HEK293 (cell line): ENCODE results near the gene FRAS1.

Experiments used
- CTCF ChIA-PET: fragments of 350-600 bp; formaldehyde crosslinking; extraction: SDS; loops from one replicate; lab custom pipeline; 2021; ENCODE audit warnings: antibody characterized with exemption; lab: Yijun Ruan, JAX
- POLR2A ChIA-PET: fragments of 300-600 bp; formaldehyde crosslinking; extraction: SDS; loops from one replicate; lab custom pipeline; 2020; ENCODE audit warnings: antibody characterized with exemption, inconsistent platforms; lab: Yijun Ruan, JAX
- H3K27ac ChIP-seq: fragments of 200-500 bp; sonication (Bioruptor generic); 2 replicates; pipeline ENCODE4 v1.5.1; 2014; ENCODE audit warnings: low read depth, low read length, control low read depth, inconsistent platforms; ENCODE audit errors: extremely low read depth
- H3K36me3 ChIP-seq, 2 experiments: fragments of 200-500 bp in 1 of 2; sonication (Bioruptor generic) in 1 of 2; 1 replicate in 1 of 2; 2 replicates in 1 of 2; pipeline ENCODE4 v1.5.1; 2014 to 2017; ENCODE audit warnings: inconsistent platforms in 2 of 2, low read length in 2 of 2; ENCODE audit not compliant: control insufficient read depth in 2 of 2, insufficient read depth in 1 of 2
- H3K4me1 ChIP-seq: fragments of 200-500 bp; sonication (Bioruptor generic); 2 replicates; pipeline ENCODE4 v1.5.1; 2014; ENCODE audit warnings: mild to moderate bottlenecking, low read length, inconsistent platforms; ENCODE audit not compliant: control insufficient read depth, insufficient read depth
- H3K4me3 ChIP-seq: 2 replicates; pipeline ENCODE4 v1.5.1; 2011; ENCODE audit warnings: low read depth, mild to moderate bottlenecking, control low read depth, low read length, moderate library complexity
- H3K9me3 ChIP-seq: fragments of 200-500 bp; sonication (Bioruptor generic); 2 replicates; pipeline ENCODE4 v1.5.1; 2014; ENCODE audit warnings: low read depth, low read length, inconsistent platforms; ENCODE audit not compliant: control insufficient read depth, insufficient read depth
- ELK4 ChIP-seq: IDR thresholded peaks from 2 replicates; pipeline ENCODE4 v1.6.1; 2011; ENCODE audit warnings: mild to moderate bottlenecking, low read depth, low read length, borderline replicate concordance
- FEZF1 ChIP-seq: fragments of 450-650 bp; formaldehyde crosslinking; IDR thresholded peaks from 2 replicates; pipeline ENCODE4 v1.5.1; 2016; ENCODE audit warnings: missing biosample characterization, missing genetic modification characterization
- GLI4 ChIP-seq: fragments of 450-650 bp; formaldehyde crosslinking; IDR thresholded peaks from 2 replicates; pipeline ENCODE4 v1.5.1; 2016; ENCODE audit warnings: missing biosample characterization, missing genetic modification characterization
- PRDM1 ChIP-seq: fragments of 450-650 bp; formaldehyde crosslinking; IDR thresholded peaks from 2 replicates; pipeline ENCODE4; 2016; ENCODE audit warnings: missing biosample characterization, missing genetic modification characterization
- SP7 ChIP-seq: fragments of 450-650 bp; formaldehyde crosslinking; IDR thresholded peaks from 2 replicates; pipeline ENCODE4 v1.5.1; 2016; ENCODE audit warnings: missing biosample characterization, missing genetic modification characterization
- ZBTB20 ChIP-seq: fragments of 450-650 bp; formaldehyde crosslinking; IDR thresholded peaks from 2 replicates; pipeline ENCODE4 v1.5.1; 2016; ENCODE audit warnings: missing biosample characterization, missing genetic modification characterization
- ZNF10 ChIP-seq: fragments of 450-650 bp; formaldehyde crosslinking; IDR thresholded peaks from 2 replicates; pipeline ENCODE4 v1.5.1; 2017; ENCODE audit warnings: missing biosample characterization, missing genetic modification characterization
- ZNF132 ChIP-seq: fragments of 450-650 bp; formaldehyde crosslinking; IDR thresholded peaks from 2 replicates; pipeline ENCODE4 v1.5.1; 2017; ENCODE audit warnings: missing biosample characterization, missing genetic modification characterization, borderline replicate concordance
- ZNF140 ChIP-seq: fragments of 450-650 bp; formaldehyde crosslinking; IDR thresholded peaks from 2 replicates; pipeline ENCODE4 v1.5.1; 2016; ENCODE audit warnings: missing biosample characterization, missing genetic modification characterization
- ZNF155 ChIP-seq: fragments of 450-650 bp; formaldehyde crosslinking; IDR thresholded peaks from 2 replicates; pipeline ENCODE4 v1.5.1; 2016; ENCODE audit warnings: missing biosample characterization, missing genetic modification characterization
- ZNF16 ChIP-seq: fragments of 450-650 bp; formaldehyde crosslinking; IDR thresholded peaks from 2 replicates; pipeline ENCODE4 v1.5.1; 2016; ENCODE audit warnings: low read depth, missing biosample characterization, missing genetic modification characterization
- ZNF175 ChIP-seq: fragments of 450-650 bp; formaldehyde crosslinking; IDR thresholded peaks from 2 replicates; pipeline ENCODE4 v1.5.1; 2016; ENCODE audit warnings: missing biosample characterization, missing genetic modification characterization
- ZNF280C ChIP-seq: fragments of 450-650 bp; formaldehyde crosslinking; IDR thresholded peaks from 2 replicates; pipeline ENCODE4 v1.5.1; 2016; ENCODE audit warnings: missing biosample characterization, missing genetic modification characterization
- ZNF302 ChIP-seq: fragments of 450-650 bp; formaldehyde crosslinking; IDR thresholded peaks from 2 replicates; pipeline ENCODE4 v1.5.1; 2016; ENCODE audit warnings: missing biosample characterization, missing genetic modification characterization, low read depth
- ZNF518A ChIP-seq: fragments of 450-650 bp; formaldehyde crosslinking; conservative IDR thresholded peaks from 2 replicates; pipeline ENCODE4 v1.5.1; 2016; ENCODE audit warnings: low read depth, missing biosample characterization, missing genetic modification characterization
- ZNF558 ChIP-seq: fragments of 450-650 bp; formaldehyde crosslinking; IDR thresholded peaks from 2 replicates; pipeline ENCODE4 v1.5.1; 2016; ENCODE audit warnings: missing biosample characterization, missing genetic modification characterization
- ZNF596 ChIP-seq: fragments of 450-650 bp; IDR thresholded peaks from 2 replicates; pipeline ENCODE4 v1.5.0; 2018; ENCODE audit warnings: missing biosample characterization, mild to moderate bottlenecking, missing genetic modification characterization, moderate library complexity
- ZNF639 ChIP-seq: fragments of 450-650 bp; formaldehyde crosslinking; IDR thresholded peaks from 2 replicates; pipeline ENCODE4 v1.5.1; 2016; ENCODE audit warnings: missing biosample characterization, missing genetic modification characterization
- TF ChIP-seq, protein P1 (sequence below): fragments of 450-650 bp; formaldehyde crosslinking; IDR thresholded peaks from 2 replicates; pipeline ENCODE4 v1.5.1; 2016; ENCODE audit warnings: missing biosample characterization, missing genetic modification characterization
- TF ChIP-seq, protein P2 (sequence below): fragments of 450-650 bp; formaldehyde crosslinking; IDR thresholded peaks from 2 replicates; pipeline ENCODE4 v1.5.1; 2017; ENCODE audit warnings: missing biosample characterization, missing genetic modification characterization
- TF ChIP-seq, protein P3 (sequence below): fragments of 450-650 bp; formaldehyde crosslinking; IDR thresholded peaks from 2 replicates; pipeline ENCODE4 v1.5.1; 2017; ENCODE audit warnings: missing biosample characterization, missing genetic modification characterization

FRAS1 gene

GRCh38 chr4:78379991-78380729 is 323.0 kb downstream of the FRAS1 start:
- no peak for TF ChIP-seq ZNF175 (tag by site-specific recombination)
- TF ChIP-seq GLI4 (tag by site-specific recombination), result no peak
- no peak for TF ChIP-seq ZNF140 (tag by site-specific recombination)
- TF ChIP-seq ZNF302, result no peak
- TF ChIP-seq ZNF10 (tag by site-specific recombination), result no peak
- TF ChIP-seq ZNF639 (tag by site-specific recombination), result no peak
- TF ChIP-seq, protein P1, sequence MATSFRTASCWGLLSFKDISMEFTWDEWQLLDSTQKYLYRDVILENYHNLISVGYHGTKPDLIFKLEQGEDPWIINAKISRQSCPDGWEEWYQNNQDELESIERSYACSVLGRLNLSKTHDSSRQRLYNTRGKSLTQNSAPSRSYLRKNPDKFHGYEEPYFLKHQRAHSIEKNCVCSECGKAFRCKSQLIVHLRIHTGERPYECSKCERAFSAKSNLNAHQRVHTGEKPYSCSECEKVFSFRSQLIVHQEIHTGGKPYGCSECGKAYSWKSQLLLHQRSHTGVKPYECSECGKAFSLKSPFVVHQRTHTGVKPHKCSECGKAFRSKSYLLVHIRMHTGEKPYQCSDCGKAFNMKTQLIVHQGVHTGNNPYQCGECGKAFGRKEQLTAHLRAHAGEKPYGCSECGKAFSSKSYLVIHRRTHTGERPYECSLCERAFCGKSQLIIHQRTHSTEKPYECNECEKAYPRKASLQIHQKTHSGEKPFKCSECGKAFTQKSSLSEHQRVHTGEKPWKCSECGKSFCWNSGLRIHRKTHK (tag by site-specific recombination), result no peak
- TF ChIP-seq ZNF16, result no peak
- TF ChIP-seq ZBTB20 (tag by site-specific recombination), result no peak
- no peak for TF ChIP-seq ZNF558 (tag by site-specific recombination)
- TF ChIP-seq, all 188 proteins: peak for 0
- Histone ChIP-seq H3K9me3 (no peaks in the 10 kb centered on the region), H3K4me3 (no peak overlapping the region), H3K4me1 (no peaks in the 10 kb centered on the region), H3K27ac (no peak overlapping the region), H3K36me3 (peaks cover 0 to 19% of the 10 kb centered on the region in 2 experiments; a peak in 1 of 3 replicates)
- POLR2A ChIA-PET, result no interaction called here
- CTCF ChIA-PET, result no interaction called here

- Histone ChIP-seq H3K9me3 (no peaks in the 10 kb centered on the region), H3K27ac (no peak overlapping the region), H3K4me3 (no peak overlapping the region), H3K36me3 (peaks cover 0 to 22% of the 10 kb centered on the region in 2 experiments; a peak in 2 of 3 replicates), H3K4me1 (no peaks in the 10 kb centered on the region)
- ChIA-PET POLR2A (no interaction called here), CTCF (interaction anchor here (0.5 kb wide), 1 partner anchor 328 kb away, joined by 3 read pairs; no protein-coding TSS in a partner anchor)
- TF ChIP-seq ZNF518A (no peak), FEZF1 (tag by site-specific recombination) (no peak), ZNF596 (no peak), ZNF280C (tag by site-specific recombination) (no peak), PRDM1 (no peak), ELK4 (no peak), ZNF155 (no peak), ZNF132 (tag by site-specific recombination) (no peak), SP7 (no peak)
- TF ChIP-seq, protein P2, sequence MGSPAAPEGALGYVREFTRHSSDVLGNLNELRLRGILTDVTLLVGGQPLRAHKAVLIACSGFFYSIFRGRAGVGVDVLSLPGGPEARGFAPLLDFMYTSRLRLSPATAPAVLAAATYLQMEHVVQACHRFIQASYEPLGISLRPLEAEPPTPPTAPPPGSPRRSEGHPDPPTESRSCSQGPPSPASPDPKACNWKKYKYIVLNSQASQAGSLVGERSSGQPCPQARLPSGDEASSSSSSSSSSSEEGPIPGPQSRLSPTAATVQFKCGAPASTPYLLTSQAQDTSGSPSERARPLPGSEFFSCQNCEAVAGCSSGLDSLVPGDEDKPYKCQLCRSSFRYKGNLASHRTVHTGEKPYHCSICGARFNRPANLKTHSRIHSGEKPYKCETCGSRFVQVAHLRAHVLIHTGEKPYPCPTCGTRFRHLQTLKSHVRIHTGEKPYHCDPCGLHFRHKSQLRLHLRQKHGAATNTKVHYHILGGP (tag by site-specific recombination), result no peak
- TF ChIP-seq, protein P3, sequence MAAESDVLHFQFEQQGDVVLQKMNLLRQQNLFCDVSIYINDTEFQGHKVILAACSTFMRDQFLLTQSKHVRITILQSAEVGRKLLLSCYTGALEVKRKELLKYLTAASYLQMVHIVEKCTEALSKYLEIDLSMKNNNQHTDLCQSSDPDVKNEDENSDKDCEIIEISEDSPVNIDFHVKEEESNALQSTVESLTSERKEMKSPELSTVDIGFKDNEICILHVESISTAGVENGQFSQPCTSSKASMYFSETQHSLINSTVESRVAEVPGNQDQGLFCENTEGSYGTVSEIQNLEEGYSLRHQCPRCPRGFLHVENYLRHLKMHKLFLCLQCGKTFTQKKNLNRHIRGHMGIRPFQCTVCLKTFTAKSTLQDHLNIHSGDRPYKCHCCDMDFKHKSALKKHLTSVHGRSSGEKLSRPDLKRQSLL (tag by site-specific recombination), result no peak
Observed at GRCh38 chr4:78386679-78387078, 329.6 kb downstream of the FRAS1 start.
